ENCODE measurements around the gene PNPLA1. TPM values are rescaled to one million over a fixed set of nuclear protein-coding genes. Genes with fewer than 3 reads are reported as not detected.

PNPLA1 gene
- total RNA-seq, 1 experiment from 2014 or later: not detected

- no TSS peak for BruUV-seq (replicated peaks)
- in situ Hi-C loops (cut with HindIII; ENCODE audit: low pct_unique_long_range_greater_than_20kb, low sequenced_read_pairs): no loop called here
These were observed 14.5 kb downstream of the PNPLA1 start for GRCh38 chr6:36284359-36284758.

GRCh38 chr6:36285187-36285671, 15.4 kb downstream of the PNPLA1 start:
- POLR2A ChIA-PET: no interaction called here
- Histone ChIP-seq H3K9me3 (ENCODE audit: control insufficient read depth, insufficient read depth, low read depth, low read length) (no peaks in the 10 kb centered on the region), H3K36me3 (ENCODE audit: control insufficient read depth, insufficient read depth, low read length) (no peaks in the 10 kb centered on the region), H3K27me3 (ENCODE audit: control insufficient read depth, insufficient read depth, low read length) (peaks cover 10% of the 10 kb centered on the region), H3K27ac (ENCODE audit: low read length) (no peak overlapping the region), H3K4me1 (ENCODE audit: control insufficient read depth, insufficient read depth, low read length) (no peaks in the 10 kb centered on the region), H3K4me3 (ENCODE audit: low read depth in 2 of 2, low read length in 2 of 2) (no peak overlapping the region)
- ATAC-seq (no peak), DNase-seq (ENCODE audit: low read depth, low spot score) (no peak)
- no peak for TF ChIP-seq REST (IDR thresholded peaks at IDR 0.05; ENCODE audit: insufficient read depth in 1 of 2, low read depth in 2 of 2, low read length in 1 of 2)
- TF ChIP-seq CTCF (IDR thresholded peaks at IDR 0.05): no peak
- TF ChIP-seq TCF7L2 (IDR thresholded peaks at IDR 0.05; ENCODE audit: low read depth, low read length): no peak
- TF ChIP-seq POLR2AphosphoS5 (IDR thresholded peaks at IDR 0.05; ENCODE audit: low read depth, low read length): no peak
- in situ Hi-C loops (cut with HindIII; ENCODE audit: low pct_unique_long_range_greater_than_20kb, low sequenced_read_pairs): no loop called here
- CTCF ChIA-PET: no interaction called here
- intact Hi-C loops (cut with micrococcal nuclease; ENCODE audit: unreplicated experiment): no loop called here
- no TSS peak for BruUV-seq (replicated peaks)

More at GRCh38 chr6:36284359-36284758, 14.5 kb downstream of the PNPLA1 start:
- H3K27me3 ChIP-seq (ENCODE audit: control insufficient read depth, insufficient read depth, low read length): peaks cover 12% of the 10 kb centered on the region
- no peaks in the 10 kb centered on the region for H3K9me3 ChIP-seq (ENCODE audit: control insufficient read depth, insufficient read depth, low read depth, low read length)
- intact Hi-C loops (cut with micrococcal nuclease; ENCODE audit: unreplicated experiment): no loop called here
- DNase-seq (ENCODE audit: low read depth, low spot score) (no peak), ATAC-seq (no peak)
- POLR2A ChIA-PET: no interaction called here
- CTCF ChIA-PET: no interaction called here
- TF ChIP-seq CTCF (IDR thresholded peaks at IDR 0.05) (no peak), SIN3A (IDR thresholded peaks at IDR 0.05; ENCODE audit: borderline replicate concordance, insufficient read depth, low read depth, low read length) (no peak), REST (IDR thresholded peaks at IDR 0.05; ENCODE audit: insufficient read depth in 1 of 2, low read depth in 2 of 2, low read length in 1 of 2) (no peak), POLR2AphosphoS5 (IDR thresholded peaks at IDR 0.05; ENCODE audit: low read depth, low read length) (no peak), TCF7L2 (IDR thresholded peaks at IDR 0.05; ENCODE audit: low read depth, low read length) (no peak)
- no peaks in the 10 kb centered on the region for H3K4me1 ChIP-seq (ENCODE audit: control insufficient read depth, insufficient read depth, low read length)
- H3K36me3 ChIP-seq (ENCODE audit: control insufficient read depth, insufficient read depth, low read length): no peaks in the 10 kb centered on the region
- H3K27ac ChIP-seq (ENCODE audit: low read length): no peak overlapping the region
- no peak overlapping the region for H3K4me3 ChIP-seq (ENCODE audit: low read depth in 2 of 2, low read length in 2 of 2)
